HG03378 (cell line): ENCODE results near the gene ADCY1.
A peak's percentile ranks its signal among the peaks of the same experiment; 100 is the strongest.
"Not testable (repeated sequence)": the region's sequence is repeated elsewhere in the genome, so short reads cannot be mapped to it uniquely, and the experiment has no call there.

ENCODE experiments used
- ATAC-seq: cut with Tn5 transposase; IDR thresholded peaks from one replicate; pipeline ENCODE4 v1.9.1; 2021; ENCODE audit warnings: mild to moderate bottlenecking, moderate library complexity; ENCODE audit not compliant: unreplicated experiment

The ADCY1 gene

DNA sequence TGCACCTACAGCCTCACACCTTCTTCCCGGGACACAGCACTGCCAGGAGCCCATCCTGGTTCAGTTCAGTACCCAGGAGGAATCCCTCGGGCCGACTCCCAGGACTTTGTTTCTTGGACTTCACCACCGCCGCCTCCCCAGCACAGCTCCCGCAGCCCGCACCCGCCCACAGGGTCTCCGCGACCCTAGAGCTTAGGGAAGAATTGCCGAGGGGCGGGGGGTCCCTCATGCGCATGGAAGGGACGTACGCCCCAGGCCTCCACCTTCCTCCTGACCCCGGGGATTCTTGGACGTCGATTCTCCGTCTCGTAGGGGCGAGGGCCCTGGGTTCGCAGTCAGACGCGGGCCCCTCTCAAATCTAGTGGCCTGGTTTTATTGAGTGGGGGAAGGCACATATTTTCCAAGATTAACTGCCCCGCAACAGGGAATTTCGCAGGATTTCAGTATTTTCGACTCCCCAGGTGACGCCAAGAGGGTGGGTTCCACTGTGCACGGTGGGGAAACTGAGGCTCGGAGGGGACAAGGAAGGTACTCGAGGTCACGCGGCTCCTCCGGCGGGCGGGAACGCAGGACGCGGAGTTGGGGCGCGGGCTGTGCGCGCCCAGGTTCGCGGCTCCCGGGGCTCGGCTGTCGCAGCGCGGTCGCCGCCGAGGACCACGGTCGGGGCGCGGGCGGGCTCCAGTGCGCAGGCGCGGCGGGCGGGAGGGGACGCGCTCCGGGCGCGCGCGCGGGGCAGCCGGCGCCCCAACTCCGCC, at the start of gene ADCY1:
Gene ADCY1, plus strand, starts transcription at position 708 of the 755 bp plus-strand sequence. CDS start 176 bp downstream, outside the sequence.
- no peak for ATAC-seq

DNA sequence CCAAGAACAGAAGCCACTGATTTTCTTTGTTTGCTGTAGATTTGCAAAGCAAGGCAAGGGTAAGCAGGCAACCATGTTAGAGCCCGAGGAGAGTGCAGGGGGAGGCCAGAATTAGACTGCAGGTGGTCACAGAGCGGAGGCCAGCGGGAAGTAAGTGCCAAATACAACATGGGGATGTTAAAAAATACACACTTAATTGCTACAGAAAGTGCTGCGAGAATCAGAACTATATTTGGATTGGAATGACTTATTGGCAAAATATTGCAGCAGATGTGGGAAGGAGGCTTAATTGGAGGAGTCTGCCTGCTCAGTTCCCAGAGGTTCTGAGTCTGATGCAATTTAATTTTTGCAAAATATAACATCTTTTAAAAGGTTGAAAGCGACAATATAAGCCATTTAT, 49.7 kb upstream of the ADCY1 start:
- no peak for ATAC-seq

DNA sequence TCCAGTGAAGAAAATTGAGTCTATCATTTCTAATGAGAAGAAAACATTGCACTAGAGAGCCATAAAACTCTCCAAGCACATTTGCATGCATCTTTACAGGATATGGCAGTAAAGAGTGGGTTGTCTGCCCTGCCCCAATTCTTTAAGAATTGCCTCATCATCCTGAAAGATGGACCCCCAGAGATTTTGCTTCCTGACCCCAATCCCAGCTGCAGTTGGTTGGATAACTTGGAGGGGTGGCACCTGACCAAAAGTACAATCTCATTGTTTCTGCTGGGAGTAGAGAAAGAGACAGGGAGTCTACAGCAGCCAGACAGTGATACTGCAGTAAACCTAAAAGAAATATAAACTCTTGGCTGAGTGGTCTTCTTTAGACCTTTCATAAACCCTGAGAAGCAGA, 49.1 kb upstream of the ADCY1 start:
- no peak for ATAC-seq

DNA sequence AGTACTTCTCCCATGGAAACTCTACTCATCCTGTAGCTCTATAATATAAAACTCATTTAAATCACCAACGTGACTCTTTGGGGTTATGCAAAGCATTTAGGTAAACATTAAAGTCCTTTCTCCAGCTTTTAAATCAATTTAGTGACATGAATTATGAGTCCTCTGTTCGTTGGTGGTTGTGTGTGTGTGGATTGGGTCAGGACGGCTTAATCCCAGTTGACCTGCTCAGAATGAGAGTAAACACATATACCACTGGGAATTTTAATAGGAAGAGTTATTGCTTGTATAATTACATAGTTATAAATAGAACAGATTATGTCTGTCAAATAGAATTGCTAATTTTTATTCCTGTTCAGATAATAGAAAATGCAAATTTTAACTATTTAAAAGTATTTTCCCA, 30.7 kb upstream of the ADCY1 start:
- no peak for ATAC-seq

DNA sequence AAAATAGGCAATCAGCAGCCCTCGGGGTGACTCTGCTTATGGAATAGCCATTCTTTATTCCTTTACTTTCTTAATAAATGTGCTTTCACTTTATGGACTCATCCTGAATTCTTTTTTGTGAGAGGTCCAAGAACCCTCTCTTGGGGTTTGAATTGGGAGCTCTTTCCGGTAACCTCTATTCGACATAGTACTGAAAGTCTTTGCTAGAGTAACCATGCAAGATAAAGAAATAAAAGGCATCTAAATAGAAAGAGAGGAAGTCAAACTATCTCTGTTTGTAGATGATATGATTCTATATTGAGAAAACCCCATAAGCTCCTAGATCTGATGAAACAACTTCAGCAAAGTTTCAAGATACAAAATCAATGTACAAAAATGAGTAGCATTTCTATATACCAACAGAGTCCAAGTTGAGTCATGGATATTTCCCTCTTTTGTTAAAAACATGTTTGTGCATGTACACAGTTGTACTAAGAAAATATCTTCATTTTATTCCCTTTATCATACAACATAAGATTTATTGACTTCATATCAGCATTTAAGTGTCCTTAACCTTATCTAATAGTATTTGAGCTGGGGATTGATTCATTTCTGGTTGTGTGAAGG, 29.0 kb upstream of the ADCY1 start:
- ATAC-seq = not testable (repeated sequence)

DNA sequence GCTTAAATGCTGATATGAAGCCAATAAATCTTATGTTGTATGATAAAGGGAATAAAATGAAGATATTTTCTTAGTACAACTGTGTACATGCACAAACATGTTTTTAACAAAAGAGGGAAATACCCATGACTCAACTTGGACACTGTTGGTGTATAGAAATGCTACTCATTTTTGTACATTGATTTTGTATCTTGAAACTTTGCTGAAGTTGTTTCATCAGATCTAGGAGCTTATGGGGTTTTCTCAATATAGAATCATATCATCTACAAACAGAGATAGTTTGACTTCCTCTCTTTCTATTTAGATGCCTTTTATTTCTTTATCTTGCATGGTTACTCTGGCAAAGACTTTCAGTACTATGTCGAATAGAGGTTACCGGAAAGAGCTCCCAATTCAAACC, 25.3 kb upstream of the ADCY1 start:
- ATAC-seq = peak; percentile 78

DNA sequence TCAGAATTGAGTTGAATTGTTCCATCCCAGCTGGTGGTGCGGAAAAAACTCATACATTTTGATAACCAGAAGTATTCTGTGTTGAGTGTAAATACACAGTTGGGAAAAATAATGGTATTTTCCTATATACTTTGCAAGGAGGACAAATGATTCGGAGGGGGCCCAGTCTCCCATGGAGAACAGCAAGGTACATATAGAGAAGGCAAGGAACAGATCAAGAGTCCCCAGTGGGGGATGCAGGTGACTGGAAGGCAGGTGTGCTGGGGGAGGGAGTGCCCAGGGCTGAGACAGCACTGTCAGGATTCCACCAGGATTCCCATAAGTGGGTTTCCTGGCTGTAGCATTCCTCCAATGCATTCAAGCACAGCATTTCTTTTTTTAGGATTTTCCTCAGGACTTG, 10.8 kb upstream of the ADCY1 start:
- no peak for ATAC-seq

DNA sequence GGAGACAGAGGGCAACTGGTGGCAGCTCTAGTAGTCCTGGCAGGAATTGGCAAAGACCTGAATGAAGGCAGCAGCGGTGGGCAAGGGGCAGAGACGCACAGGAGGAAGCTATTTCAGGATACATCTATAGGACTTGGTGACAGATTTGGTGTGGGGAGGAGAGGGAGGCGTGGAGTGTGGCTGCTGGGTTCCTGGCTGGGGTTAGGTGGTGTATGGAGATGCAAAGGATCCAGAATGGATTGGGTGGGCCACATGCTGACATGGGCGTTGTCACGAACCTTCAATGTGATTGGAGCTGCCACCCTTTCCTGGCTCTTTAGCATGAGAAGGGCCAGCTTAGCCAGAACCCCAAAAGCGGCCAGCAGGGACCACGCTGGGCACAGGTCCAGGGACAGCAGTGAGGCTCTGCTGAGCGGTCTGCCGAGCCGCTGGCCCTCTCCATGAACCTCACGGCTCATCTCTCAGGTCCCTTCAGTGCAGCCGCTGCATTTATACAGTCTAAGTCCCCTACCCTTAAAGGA, 10.2 kb upstream of the ADCY1 start:
- ATAC-seq = no peak

DNA sequence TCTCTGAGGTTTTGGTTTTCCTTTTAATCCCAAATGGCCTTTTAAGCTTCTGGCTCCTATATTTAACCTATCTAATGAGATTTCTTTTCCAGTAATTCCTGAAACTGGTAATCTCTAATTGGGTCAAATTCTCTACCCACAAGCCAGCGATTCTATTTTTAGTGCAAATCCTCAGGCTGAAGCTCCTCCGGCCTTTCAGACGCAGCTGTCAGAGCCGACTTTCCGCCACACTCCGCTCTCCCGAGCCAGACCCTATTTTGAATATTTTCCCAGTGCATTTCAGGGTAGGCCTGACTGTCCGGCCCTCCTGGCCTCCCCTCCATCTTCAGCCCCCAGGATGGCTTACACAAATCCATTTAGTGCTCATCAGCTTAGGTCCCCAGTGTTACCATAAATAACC, 9.7 kb upstream of the ADCY1 start:
- ATAC-seq = no peak

DNA sequence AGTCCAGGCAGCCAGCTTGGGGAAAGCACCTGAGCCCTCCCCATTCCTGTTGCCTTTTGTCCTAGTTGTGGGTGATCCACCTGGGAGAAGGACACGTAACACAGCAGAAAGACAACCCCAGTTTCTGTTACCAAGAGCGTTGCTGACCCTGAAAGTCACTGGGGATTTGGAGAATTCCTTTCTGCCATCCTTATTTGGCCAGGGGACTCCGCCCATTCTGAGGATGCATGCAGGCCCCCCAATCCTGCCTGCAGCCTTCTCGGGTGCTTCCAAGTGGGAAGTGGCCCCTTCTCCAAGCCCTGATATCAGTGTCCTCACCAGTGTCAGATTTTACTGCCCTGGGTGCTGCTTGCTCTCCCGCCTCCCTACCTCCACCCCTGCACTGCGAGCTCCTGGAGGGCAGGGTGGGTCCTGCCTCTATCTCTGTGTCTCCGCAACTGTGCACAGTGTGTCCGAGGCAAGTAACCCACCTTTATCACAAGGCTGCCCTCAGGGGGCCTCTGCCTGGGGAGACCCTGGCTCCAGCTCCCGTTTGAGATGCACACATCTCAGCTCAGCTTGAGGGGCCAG, 9.2 kb upstream of the ADCY1 start:
- no peak for ATAC-seq

DNA sequence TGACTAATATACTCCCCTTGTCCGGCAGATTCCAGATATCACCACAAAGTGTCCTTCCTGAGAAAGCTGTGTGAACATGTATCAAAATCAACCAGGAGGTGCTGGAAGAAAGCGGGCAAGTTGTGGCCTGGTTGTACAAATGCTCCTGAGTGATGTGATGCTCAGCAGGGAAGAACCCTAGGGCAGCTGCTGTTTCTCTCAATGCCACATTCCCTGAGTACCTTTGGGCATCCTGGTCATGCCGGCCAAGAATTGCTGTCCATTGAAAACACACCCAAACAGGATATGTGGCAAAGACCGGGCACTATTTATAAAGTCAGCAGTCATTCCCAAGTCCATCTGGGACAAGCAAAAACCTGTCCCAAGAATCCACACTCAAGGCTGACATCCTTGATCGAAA, 7.8 kb upstream of the ADCY1 start:
- no peak for ATAC-seq

DNA sequence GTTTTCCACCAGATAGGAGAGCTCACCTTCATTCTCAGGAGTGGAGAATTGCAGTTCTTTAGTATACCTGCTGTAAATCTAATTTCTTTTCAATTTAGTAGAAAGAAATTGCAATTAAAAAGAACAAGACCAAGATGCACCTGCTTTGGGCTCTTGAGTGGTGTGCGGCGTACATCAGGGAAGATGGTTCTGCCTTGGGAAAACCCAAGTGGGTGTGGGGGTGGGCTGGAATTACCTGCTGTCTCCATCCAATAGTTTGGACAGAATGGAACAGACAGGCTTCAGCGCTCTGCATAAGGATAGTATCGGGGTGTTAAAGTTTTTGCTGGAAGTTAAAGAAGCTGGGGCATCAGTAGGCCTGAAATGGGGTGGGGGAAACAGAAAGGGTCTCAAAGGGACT, 7.2 kb upstream of the ADCY1 start:
- no peak for ATAC-seq

DNA sequence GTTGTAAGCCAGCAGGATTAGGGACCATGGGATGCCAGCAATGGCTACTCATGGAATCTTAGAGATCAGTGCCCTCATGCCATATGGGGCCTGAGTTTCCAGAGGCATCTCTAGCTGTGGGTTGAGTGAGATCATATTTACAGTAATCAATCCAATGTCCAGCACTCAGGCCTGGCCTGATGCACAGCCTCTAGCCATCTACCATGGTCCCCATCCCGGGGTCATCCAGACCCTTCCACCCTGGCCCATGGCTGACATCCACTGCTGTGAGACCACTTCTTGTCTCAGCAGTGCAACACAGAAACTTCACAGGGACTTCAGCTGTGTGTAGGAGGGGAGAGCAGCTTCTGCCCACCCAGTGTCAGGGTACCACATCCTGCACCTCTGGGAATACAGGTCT, 6.5 kb upstream of the ADCY1 start:
- no peak for ATAC-seq

DNA sequence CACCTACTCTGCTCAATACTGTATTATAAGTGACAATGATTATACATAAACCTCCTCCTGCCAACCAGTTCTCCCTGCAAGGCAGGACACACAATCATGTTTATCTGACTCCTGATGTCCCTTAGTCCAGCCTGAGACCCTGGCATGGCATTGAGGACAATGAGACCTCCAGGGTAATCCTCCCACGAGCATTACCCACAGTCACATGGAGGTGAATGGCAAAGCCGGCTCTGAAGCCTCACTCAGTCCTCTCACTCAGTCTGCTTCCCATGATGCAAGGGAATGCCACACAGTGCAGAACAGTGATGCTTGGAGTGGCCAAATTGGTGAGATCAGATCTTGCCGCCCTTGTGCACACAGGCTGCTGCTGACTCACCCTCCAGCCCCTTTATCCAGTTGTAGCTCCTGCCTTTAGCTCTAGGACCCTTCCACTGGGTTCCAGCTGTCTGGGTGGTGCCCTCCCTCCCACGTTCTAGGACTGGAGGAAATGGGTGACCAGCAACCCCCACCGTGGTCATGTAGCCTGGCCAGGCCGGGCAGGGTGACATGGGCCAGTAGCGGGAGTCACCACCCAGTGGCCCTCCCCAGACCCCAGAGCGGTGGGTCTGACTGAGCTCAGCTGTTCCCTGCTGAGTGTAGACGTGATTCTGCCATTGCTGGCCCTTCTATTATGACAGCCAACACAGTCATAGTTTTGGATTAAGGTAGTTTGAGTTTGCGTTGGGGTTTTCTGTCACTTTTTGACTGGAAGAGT, 5.5 kb upstream of the ADCY1 start:
- ATAC-seq = no peak

DNA sequence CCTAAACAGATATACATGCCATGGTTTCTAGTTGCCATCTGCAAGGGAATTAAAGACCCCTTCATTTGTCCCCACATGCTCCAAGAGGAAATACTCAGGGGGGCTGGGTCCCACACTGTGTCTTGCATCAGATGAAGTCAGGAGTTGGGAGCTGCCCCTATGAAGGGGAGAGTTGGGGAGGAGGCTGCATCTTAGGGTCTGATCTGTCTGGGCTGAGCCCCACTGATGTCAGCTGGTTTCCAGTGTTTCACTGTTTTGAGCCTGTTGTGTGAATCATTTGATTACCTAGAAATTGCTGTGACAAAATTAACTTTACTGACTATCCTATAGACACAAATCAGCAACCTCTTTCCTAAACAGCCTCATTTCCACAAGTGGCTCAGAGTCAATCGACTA, 4.9 kb upstream of the ADCY1 start:
- no peak for ATAC-seq

DNA sequence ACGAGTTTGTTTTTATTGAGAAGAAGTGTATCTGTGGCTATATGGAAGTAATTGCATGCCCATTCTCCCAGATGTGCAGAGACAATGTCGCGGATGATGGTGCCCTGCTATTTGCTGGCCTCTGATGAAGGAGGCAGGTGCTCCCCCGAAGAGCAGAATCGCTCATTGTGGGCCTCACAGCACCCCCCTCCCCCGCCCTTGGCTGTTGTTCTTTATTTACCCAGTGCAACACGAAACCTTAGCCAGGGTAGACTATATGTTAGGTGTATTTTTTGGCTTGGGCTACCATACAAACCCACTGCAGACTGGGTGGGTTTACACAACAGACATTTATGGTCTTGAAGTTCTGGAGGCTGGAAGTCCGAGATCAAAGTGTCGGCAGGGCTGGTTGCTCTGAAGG, 3.4 kb upstream of the ADCY1 start:
- ATAC-seq = no peak

DNA sequence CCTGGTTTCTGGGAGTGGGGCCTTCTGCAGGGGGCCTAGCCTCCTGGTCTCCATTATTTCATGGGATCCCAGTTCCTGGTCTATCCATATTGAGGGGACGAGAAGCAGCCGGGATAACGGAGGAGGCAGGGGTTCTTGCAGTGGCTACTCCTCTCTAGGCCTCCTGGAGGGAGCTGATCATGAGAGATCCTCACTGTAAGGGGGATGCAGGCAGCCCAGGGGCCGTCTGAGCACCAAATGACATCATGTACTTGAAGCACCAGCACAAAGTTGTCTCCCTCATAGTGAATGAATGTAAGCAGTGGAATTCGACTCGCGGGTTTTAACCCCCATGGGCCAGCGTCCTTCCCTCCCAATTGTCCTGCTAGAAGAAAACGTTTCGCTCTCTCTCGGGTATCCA, 964 bp upstream of the ADCY1 start:
- no peak for ATAC-seq

DNA sequence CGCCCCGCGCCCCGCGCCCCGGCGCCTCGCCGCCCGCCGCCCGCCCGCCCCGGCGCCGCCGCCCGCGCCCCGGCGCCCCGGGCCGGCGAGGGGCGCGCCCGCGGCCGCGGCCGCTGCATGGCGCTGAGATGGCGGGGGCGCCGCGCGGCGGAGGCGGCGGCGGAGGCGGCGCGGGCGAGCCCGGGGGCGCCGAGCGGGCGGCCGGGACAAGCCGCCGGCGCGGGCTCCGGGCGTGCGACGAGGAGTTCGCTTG, 174 bp downstream of the ADCY1 start:
- ATAC-seq = no peak

DNA sequence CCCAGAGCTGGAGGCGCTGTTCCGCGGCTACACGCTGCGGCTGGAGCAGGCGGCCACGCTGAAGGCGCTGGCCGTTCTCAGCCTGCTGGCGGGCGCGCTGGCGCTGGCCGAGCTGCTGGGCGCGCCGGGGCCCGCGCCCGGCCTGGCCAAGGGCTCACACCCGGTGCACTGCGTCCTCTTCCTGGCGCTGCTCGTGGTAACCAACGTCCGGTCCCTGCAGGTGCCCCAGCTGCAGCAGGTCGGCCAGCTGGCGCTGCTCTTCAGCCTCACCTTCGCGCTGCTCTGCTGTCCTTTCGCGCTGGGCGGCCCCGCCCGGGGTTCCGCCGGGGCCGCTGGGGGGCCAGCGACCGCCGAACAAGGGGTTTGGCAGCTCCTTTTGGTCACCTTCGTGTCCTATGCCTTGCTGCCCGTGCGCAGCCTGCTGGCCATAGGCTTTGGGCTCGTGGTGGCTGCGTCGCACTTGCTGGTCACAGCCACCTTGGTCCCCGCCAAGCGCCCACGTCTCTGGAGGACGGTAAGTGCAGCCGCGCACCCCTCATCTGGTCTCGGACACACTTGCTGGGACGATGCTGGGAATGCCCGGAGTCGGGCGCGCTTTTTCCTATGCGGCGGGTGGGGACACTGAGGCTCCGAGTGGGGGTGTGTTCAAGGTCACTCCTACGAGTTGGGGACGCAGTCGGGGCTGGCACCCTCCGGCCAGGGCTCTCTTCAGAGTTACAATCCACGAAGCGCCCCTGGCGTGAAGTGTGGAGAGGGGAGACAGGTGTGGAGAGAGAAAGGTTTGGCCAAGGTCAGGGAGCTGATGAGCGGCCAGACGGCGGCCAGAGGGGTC, 717 bp downstream of the ADCY1 start:
- no peak for ATAC-seq

DNA sequence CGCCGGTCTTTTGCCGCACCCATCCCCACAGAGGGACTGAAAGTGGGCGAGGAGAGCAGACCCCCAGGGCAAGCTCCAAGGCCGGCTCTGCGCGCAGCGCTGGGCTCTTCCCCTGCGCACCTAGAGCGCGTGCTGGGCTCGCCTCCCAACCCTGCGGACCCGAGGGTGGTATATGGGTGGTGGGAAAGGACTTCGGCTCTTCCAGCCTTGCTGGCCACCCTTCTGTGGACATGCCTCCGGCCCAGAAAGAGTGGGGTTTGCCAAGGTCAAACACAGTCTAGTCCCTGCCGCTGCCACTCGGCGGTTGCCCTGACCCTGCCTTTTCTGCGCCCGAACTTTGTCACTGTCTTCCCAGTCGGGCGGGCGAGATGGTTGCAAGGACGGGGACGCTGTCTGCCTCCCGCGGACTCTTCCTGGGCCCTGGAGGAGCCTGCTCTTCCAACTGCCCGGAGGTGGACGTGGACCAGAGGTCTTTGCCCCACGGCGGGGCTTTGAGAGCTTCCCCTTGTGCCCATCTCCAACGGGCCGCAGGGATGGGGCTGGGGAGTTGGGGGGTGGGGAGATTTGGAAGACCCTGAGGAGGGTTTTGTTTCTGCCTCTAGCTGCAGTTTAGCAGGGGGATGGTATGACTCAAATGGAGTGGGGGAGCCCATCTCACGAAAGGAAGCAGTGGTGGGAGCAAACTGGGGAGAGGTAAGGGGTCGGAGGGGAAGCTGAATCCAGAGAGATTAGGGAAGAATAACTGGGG, 1.5 kb downstream of the ADCY1 start:
- ATAC-seq = no peak
